GM21737 (cell line): Measurements from ENCODE around the gene LRG1.

Source experiments
- ATAC-seq: cut with Tn5 transposase; IDR thresholded peaks from one replicate; pipeline ENCODE4 v1.9.1; 2021; ENCODE audit warnings: mild to moderate bottlenecking, moderate library complexity; ENCODE audit not compliant: unreplicated experiment

The LRG1 gene

DNA sequence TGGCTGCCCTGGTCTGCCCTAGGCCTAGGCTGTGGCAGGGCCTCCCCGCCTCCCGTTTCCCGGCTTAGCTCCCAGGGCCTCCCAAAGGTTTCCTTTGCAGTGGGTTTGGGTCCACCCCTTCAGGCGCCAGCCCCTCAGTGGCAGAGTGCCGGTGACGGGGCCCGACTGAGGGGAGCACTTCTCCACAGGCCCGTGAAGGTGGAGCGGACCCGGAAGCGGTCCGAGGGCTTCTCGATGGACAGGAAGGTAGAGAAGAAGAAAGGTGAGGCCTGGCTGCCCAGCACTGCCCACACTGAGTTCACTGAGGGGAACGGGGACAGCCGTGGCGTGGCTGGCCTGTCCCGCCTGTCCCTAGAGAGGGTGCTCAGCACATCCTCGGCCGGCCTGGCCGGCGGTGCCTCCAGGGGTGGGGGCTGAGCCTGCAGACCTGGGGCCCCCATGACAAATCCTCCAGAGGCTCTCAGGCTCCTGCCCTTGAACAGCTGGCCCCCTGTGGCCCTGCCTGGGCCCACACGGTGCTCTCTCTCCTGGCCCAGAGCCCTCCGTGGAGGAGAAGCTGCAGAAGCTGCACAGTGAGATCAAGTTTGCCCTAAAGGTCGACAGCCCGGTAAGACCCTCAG is 42.0 kb downstream of the LRG1 start:
- no peak for ATAC-seq

- no peak for ATAC-seq
Observed at GRCh38 chr19:4496304-4496703, 43.5 kb downstream of the LRG1 start.

GRCh38 chr19:4495471-4495870 is 44.4 kb downstream of the LRG1 start:
- ATAC-seq: no peak

DNA sequence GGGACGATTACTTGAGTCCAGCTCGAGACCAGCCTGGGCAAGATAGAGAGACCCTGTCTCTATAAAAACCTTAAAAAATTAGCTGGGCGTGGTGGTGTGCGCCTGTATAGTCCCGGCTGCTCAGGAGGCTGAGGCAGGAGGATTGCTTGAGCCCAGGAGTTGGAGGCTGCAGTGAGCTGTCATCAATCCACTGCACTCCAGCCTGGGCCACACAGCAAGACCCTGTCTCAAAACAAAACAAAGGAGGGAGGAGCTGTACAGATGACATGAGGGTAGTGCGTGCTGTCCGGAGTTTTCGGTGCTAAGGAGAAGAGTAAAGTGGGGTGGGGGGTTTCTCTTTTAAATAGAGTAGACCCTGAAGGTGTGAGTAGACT is 45.2 kb downstream of the LRG1 start:
- ATAC-seq: no peak

DNA sequence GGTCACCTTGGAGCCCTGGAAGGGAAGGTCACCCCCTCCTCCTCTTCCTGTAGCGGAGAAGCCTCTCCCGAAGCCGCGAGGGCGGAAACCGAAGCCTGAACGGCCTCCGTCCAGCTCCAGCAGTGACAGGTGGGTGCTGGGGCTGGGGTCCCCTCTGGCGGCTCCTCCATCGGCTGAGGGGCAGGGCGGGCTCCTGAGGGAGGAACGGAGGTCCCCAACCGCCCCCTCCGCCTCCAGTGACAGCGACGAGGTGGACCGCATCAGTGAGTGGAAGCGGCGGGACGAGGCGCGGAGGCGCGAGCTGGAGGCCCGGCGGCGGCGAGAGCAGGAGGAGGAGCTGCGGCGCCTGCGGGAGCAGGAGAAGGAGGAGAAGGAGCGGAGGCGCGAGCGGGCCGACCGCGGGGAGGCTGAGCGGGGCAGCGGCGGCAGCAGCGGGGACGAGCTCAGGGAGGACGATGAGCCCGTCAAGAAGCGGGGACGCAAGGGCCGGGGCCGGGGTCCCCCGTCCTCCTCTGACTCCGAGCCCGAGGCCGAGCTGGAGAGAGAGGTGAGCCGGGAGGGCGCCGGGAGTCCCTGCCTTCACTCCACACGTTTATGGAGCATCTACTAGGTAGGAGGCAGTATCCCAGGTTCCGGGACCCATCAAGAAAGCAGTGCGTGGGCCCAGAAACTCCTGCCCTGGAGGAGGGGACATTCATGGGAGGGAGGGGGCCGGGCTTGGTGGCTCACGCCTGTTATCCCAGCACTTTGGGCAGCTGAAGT is 45.7 kb downstream of the LRG1 start:
- no peak for ATAC-seq

- ATAC-seq: no peak
Observed at GRCh38 chr19:4493104-4493928, 46.5 kb downstream of the LRG1 start.

- ATAC-seq: no peak
Observed at GRCh38 chr19:4492337-4493103, 47.3 kb downstream of the LRG1 start.

GRCh38 chr19:4491446-4491845 is 48.4 kb downstream of the LRG1 start:
- ATAC-seq: no peak

DNA sequence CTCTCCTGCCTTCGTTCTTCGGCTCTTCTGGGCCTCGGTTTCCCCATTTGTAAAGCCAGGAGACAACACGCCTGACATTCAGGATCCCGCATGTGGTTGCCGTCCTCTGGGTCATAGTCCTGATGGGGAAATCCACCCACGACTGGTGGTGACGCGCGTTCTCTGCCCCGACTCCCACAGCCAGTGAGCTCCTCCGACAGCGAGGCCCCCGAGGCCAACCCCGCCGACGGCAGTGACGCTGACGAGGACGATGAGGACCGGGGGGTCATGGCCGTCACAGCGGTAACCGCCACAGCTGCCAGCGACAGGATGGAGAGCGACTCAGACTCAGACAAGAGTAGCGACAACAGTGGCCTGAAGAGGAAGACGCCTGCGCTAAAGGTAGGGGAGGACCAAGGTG is 51.3 kb downstream of the LRG1 start:
- ATAC-seq: no peak

DNA sequence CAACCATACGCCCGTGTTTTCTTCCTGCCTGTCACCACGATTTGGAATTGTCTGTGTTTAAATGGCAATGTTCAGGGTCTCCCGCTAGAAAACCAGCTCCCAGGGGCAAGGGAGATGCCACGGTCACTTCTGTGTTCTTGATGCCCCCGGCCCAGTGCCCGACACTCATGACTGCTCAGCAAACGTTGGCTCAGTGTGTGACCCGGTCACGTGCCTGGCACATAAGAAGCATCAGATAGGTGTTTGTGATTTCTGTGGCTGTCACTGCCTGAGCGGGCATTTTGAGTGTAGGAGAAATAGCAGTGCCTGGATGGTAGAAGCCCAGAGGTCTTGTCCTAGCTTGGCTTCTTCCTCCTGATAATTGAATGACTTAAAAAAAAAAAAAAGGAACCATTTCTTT is 52.3 kb downstream of the LRG1 start:
- no peak for ATAC-seq
